ENCODE data around the gene MED10. TPM values are rescaled to one million over a fixed set of nuclear protein-coding genes. Genes with fewer than 3 reads are reported as not detected.

MED10 gene
- total and polyA plus RNA-seq, 2 experiments from 2014 or later = 16.0 to 58.1 TPM

DNA sequence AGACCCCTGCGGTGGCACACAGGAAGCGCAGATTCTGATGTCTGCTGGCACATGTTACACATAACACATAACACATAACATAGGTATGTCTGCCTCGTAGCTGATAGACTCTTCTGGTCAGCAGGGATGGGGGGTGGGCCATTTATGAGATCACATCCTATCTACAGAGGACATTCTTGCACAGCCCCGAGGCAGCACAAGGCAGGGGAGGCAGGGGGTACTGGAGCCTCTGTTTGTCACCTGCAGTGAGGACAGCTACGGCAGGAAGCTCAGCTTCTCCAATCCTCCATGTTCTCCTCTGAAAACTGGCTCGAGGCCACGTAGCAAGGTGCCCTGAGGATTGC lies 16.7 kb upstream of the MED10 start (continued):
- TF ChIP-seq, protein P1, sequence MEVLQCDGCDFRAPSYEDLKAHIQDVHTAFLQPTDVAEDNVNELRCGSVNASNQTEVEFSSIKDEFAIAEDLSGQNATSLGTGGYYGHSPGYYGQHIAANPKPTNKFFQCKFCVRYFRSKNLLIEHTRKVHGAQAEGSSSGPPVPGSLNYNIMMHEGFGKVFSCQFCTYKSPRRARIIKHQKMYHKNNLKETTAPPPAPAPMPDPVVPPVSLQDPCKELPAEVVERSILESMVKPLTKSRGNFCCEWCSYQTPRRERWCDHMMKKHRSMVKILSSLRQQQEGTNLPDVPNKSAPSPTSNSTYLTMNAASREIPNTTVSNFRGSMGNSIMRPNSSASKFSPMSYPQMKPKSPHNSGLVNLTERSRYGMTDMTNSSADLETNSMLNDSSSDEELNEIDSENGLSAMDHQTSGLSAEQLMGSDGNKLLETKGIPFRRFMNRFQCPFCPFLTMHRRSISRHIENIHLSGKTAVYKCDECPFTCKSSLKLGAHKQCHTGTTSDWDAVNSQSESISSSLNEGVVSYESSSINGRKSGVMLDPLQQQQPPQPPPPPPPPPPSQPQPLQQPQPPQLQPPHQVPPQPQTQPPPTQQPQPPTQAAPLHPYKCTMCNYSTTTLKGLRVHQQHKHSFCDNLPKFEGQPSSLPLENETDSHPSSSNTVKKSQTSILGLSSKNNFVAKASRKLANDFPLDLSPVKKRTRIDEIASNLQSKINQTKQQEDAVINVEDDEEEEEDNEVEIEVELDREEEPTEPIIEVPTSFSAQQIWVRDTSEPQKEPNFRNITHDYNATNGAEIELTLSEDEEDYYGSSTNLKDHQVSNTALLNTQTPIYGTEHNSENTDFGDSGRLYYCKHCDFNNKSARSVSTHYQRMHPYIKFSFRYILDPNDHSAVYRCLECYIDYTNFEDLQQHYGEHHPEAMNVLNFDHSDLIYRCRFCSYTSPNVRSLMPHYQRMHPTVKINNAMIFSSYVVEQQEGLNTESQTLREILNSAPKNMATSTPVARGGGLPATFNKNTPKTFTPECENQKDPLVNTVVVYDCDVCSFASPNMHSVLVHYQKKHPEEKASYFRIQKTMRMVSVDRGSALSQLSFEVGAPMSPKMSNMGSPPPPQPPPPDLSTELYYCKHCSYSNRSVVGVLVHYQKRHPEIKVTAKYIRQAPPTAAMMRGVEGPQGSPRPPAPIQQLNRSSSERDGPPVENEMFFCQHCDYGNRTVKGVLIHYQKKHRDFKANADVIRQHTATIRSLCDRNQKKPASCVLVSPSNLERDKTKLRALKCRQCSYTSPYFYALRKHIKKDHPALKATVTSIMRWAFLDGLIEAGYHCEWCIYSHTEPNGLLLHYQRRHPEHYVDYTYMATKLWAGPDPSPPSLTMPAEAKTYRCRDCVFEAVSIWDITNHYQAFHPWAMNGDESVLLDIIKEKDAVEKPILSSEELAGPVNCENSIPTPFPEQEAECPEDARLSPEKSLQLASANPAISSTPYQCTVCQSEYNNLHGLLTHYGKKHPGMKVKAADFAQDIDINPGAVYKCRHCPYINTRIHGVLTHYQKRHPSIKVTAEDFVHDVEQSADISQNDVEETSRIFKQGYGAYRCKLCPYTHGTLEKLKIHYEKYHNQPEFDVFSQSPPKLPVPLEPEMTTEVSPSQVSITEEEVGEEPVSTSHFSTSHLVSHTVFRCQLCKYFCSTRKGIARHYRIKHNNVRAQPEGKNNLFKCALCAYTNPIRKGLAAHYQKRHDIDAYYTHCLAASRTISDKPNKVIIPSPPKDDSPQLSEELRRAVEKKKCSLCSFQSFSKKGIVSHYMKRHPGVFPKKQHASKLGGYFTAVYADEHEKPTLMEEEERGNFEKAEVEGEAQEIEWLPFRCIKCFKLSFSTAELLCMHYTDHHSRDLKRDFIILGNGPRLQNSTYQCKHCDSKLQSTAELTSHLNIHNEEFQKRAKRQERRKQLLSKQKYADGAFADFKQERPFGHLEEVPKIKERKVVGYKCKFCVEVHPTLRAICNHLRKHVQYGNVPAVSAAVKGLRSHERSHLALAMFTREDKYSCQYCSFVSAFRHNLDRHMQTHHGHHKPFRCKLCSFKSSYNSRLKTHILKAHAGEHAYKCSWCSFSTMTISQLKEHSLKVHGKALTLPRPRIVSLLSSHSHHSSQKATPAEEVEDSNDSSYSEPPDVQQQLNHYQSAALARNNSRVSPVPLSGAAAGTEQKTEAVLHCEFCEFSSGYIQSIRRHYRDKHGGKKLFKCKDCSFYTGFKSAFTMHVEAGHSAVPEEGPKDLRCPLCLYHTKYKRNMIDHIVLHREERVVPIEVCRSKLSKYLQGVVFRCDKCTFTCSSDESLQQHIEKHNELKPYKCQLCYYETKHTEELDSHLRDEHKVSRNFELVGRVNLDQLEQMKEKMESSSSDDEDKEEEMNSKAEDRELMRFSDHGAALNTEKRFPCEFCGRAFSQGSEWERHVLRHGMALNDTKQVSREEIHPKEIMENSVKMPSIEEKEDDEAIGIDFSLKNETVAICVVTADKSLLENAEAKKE (CRISPR knock-in tag; IDR thresholded peaks at IDR 0.05) = no peak
- no peak for TF ChIP-seq NANOG (IDR thresholded peaks at IDR 0.05; ENCODE audit: borderline replicate concordance)
- no peak for TF ChIP-seq CREB1 (CRISPR knock-in tag; IDR thresholded peaks at IDR 0.05; ENCODE audit: low read depth)

DNA sequence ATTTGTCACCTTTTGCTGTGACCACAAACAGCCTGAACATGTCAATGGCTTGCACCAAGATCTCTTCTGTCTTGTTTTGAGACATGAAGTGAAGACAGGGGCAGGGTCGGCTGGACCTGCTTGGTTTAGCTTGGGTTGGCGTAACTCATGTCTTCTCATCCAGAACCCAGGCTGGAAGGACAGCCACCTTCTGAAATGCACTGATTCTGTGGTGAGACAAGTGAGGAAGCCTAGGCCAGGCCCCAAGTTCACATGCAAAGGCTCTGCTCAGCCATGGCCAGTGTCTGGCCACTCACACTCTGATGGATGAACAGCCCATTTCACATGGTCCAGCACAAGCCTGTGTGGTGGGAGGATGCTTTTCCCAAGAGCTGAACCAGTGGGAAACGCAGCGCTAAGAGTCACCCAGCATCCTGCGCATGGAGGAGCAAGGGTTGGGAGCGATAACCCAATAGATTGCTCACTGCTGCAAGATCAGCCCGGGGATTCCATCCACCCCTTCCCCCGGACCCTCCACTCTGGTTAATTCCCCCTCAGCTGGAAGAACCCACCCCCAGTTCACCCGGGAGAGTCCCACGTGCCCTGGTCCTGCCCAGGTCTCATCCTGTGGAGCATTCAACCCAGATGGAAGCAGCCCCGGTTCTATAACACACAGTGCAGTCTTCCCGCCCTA lies 16.2 kb upstream of the MED10 start:
- ATAC-seq (no peak), DNase-seq (ENCODE audit: low spot score) (no peak)
- H3K4me2 ChIP-seq = no peak overlapping the region
- Mint-ChIP-seq H3K36me3 (ENCODE audit: low read depth) (peaks cover 6% of the 10 kb centered on the region; the same call in 1 of the 3 replicates), H3K27ac (no peak overlapping the region), H3K4me1 (no peaks in the 10 kb centered on the region; the same call in 1 of the 3 replicates), H3K9me3 (peaks cover 5% of the 10 kb centered on the region; the same call in 2 of the 3 replicates), H3K27me3 (ENCODE audit: insufficient read depth, low read depth, poor library complexity) (peaks cover 5% of the 10 kb centered on the region), H3K4me3 (no peak overlapping the region)
- H2AFZ ChIP-seq = no peak overlapping the region
- H3K79me2 ChIP-seq (replicated peaks; ENCODE audit: insufficient read depth) = no peaks in the 10 kb centered on the region
- no peaks in the 10 kb centered on the region for H3K27me3 ChIP-seq (ENCODE audit: insufficient read depth)
- no peaks in the 10 kb centered on the region for H3F3A ChIP-seq (replicated peaks; ENCODE audit: low read depth)
- H4K20me1 ChIP-seq (replicated peaks; ENCODE audit: insufficient read depth) = no peaks in the 10 kb centered on the region
- H3K4me3 ChIP-seq = no peak overlapping the region
- no peak overlapping the region for H3K27ac ChIP-seq (ENCODE audit: low read depth)
- H3K9me2 ChIP-seq (ENCODE audit: insufficient read depth) = peaks cover 3% of the 10 kb centered on the region; the same call in 1 of the 2 replicates
- no peaks in the 10 kb centered on the region for H3K4me1 ChIP-seq (ENCODE audit: insufficient read depth)
- H3K36me3 ChIP-seq (ENCODE audit: insufficient read depth) = no peaks in the 10 kb centered on the region
- TF ChIP-seq ZNF114 (CRISPR knock-in tag; IDR thresholded peaks at IDR 0.05) (no peak), POLR2AphosphoS5 (IDR thresholded peaks at IDR 0.05; ENCODE audit: low read depth) (no peak), ZNF331 (CRISPR knock-in tag; IDR thresholded peaks at IDR 0.05; ENCODE audit: low read depth) (no peak), EZH2phosphoT487 (IDR thresholded peaks at IDR 0.05; ENCODE audit: unreplicated experiment) (no peak), NANOG (IDR thresholded peaks at IDR 0.05; ENCODE audit: borderline replicate concordance) (no peak)
- TF ChIP-seq, protein P2, sequence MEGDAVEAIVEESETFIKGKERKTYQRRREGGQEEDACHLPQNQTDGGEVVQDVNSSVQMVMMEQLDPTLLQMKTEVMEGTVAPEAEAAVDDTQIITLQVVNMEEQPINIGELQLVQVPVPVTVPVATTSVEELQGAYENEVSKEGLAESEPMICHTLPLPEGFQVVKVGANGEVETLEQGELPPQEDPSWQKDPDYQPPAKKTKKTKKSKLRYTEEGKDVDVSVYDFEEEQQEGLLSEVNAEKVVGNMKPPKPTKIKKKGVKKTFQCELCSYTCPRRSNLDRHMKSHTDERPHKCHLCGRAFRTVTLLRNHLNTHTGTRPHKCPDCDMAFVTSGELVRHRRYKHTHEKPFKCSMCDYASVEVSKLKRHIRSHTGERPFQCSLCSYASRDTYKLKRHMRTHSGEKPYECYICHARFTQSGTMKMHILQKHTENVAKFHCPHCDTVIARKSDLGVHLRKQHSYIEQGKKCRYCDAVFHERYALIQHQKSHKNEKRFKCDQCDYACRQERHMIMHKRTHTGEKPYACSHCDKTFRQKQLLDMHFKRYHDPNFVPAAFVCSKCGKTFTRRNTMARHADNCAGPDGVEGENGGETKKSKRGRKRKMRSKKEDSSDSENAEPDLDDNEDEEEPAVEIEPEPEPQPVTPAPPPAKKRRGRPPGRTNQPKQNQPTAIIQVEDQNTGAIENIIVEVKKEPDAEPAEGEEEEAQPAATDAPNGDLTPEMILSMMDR (conservative IDR thresholded peaks at IDR 0.05; ENCODE audit: low read depth in 2 of 2) = no peak
- TF ChIP-seq, protein P3, sequence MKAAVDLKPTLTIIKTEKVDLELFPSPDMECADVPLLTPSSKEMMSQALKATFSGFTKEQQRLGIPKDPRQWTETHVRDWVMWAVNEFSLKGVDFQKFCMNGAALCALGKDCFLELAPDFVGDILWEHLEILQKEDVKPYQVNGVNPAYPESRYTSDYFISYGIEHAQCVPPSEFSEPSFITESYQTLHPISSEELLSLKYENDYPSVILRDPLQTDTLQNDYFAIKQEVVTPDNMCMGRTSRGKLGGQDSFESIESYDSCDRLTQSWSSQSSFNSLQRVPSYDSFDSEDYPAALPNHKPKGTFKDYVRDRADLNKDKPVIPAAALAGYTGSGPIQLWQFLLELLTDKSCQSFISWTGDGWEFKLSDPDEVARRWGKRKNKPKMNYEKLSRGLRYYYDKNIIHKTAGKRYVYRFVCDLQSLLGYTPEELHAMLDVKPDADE (IDR thresholded peaks at IDR 0.05) = no peak
